HepG2 (cell line): ENCODE measurements around the gene MCAM. TPM values are rescaled to one million over a fixed set of nuclear protein-coding genes. Genes with fewer than 3 reads are reported as not detected.

ENCODE experiments used
- ATAC-seq: fragments of 200-7000 bp; cut with Tn5 transposase; 3 replicates; pipeline ENCODE4 v1.9.1; 2020; ENCODE audit warnings: mild to moderate bottlenecking, moderate library complexity
- BruUV-seq: library from RNA; stranded (reverse); fragments of 400-500 nt; replicated peaks from 2 replicates; lab custom pipeline; 2021; lab: Mats Ljungman, UMichigan
- CTCF ChIA-PET: fragments of 300-600 bp; formaldehyde crosslinking; extraction: SDS; loops from one replicate; lab custom pipeline; 2021; ENCODE audit warnings: low total read pairs, inconsistent platforms, low intra/inter-chr PET ratio; lab: Yijun Ruan, JAX
- POLR2A ChIA-PET: fragments of 350-600 bp; sonication (Branson Sonifier 250); formaldehyde crosslinking; loops from one replicate; lab custom pipeline; 2020; ENCODE audit warnings: antibody characterized with exemption, inconsistent platforms; lab: Yijun Ruan, JAX
- DNase-seq: peaks from one replicate; pipeline ENCODE4 v3.0.0-alpha.2; 2015; ENCODE audit warnings: low spot score
- FAIRE-seq: peaks from 3 replicates; lab custom pipeline; 2011; peaks lifted over from hg19 to GRCh38; lab: Jason Lieb, UNC
- H2AFZ ChIP-seq: one replicate; pipeline ENCODE4 v1.6.1; 2011; ENCODE audit warnings: low read length, inconsistent platforms
- H3K27ac ChIP-seq: fragments of 300-600 bp; 3 replicates; pipeline ENCODE4 v1.8.0; 2011; ENCODE audit warnings: mixed run types, mild to moderate bottlenecking, mixed read lengths, low read length, inconsistent platforms; ENCODE audit not compliant: insufficient read depth; ENCODE audit errors: extremely low read length
- H3K27me3 ChIP-seq, 2 experiments: fragments of 200-600 bp in 1 of 2; 2 replicates in 1 of 2; 3 replicates in 1 of 2; pipeline versions ENCODE4 v1.6.0 to v1.8.0; 2011; ENCODE audit warnings: low read length in 2 of 2, mild to moderate bottlenecking in 2 of 2, moderate library complexity in 2 of 2, inconsistent platforms in 1 of 2; ENCODE audit not compliant: insufficient read depth in 2 of 2, control insufficient read depth in 1 of 2
- H3K36me3 ChIP-seq, 2 experiments: fragments of 200-600 bp in 1 of 2; replicated peaks in 1 of 2; 2 replicates in 1 of 2; 3 replicates in 1 of 2; pipeline versions ENCODE4 v1.5.1 to v1.8.0; 2011; ENCODE audit warnings: low read length in 2 of 2, inconsistent platforms in 1 of 2; ENCODE audit not compliant: insufficient read depth in 2 of 2, control insufficient read depth in 1 of 2
- H3K4me1 ChIP-seq: 2 replicates; pipeline ENCODE4 v1.5.1; 2012; ENCODE audit warnings: low read length, inconsistent platforms; ENCODE audit not compliant: insufficient read depth
- H3K4me2 ChIP-seq: 2 replicates; pipeline ENCODE4 v1.6.0; 2011; ENCODE audit warnings: low read depth, low read length, inconsistent platforms
- H3K4me3 ChIP-seq, 3 experiments: fragments of 200-600 bp in 1 of 3; sonication (generic), shearing (Covaris generic) in 1 of 3; replicated peaks in 1 of 3; 2 replicates each; pipeline ENCODE4 v1.5.1; 2011 to 2016; ENCODE audit warnings: low read length in 3 of 3, inconsistent platforms in 2 of 3, low read depth in 2 of 3, mild to moderate bottlenecking in 2 of 3, control low read depth in 1 of 3, mixed read lengths in 1 of 3; ENCODE audit not compliant: insufficient read depth in 1 of 3
- H3K79me2 ChIP-seq: one replicate; pipeline ENCODE4 v1.6.1; 2011; ENCODE audit warnings: low read length, inconsistent platforms; ENCODE audit not compliant: insufficient read depth
- H3K9ac ChIP-seq: 2 replicates; pipeline ENCODE4 v1.6.0; 2011; ENCODE audit warnings: mild to moderate bottlenecking, low read depth, low read length, inconsistent platforms; ENCODE audit not compliant: insufficient read depth
- H3K9me3 ChIP-seq: 2 replicates; pipeline ENCODE4 v1.5.1; 2012; ENCODE audit warnings: mild to moderate bottlenecking, low read length
- H4K20me1 ChIP-seq: 2 replicates; pipeline ENCODE4 v1.6.0; 2011; ENCODE audit warnings: inconsistent platforms, mild to moderate bottlenecking, low read length, moderate library complexity; ENCODE audit not compliant: insufficient read depth
- NR2F2 ChIP-seq: IDR thresholded peaks from 2 replicates; pipeline ENCODE4 v1.6.1; 2012; ENCODE audit warnings: low read depth, inconsistent platforms, borderline replicate concordance
- SAP130 ChIP-seq: IDR thresholded peaks from 2 replicates; pipeline ENCODE4 v1.6.1; 2016; ENCODE audit warnings: low read depth
- TCF7 ChIP-seq: sonication (generic); IDR thresholded peaks from 2 replicates; pipeline ENCODE4 v1.6.1; 2016; ENCODE audit warnings: antibody characterized with exemption, low read depth
- ZNF263 ChIP-seq: sonication (generic); formaldehyde crosslinking; IDR thresholded peaks from 2 replicates; pipeline ENCODE4 v1.4.0; 2020; ENCODE audit warnings: missing genetic modification reagents
- ZNF772 ChIP-seq: sonication (generic); formaldehyde crosslinking; IDR thresholded peaks from 2 replicates; pipeline ENCODE4 v1.5.0; 2020; ENCODE audit warnings: mild to moderate bottlenecking, missing genetic modification reagents
- ZNF777 ChIP-seq: sonication (generic); formaldehyde crosslinking; IDR thresholded peaks from 2 replicates; pipeline ENCODE4 v1.4.0; 2020; ENCODE audit warnings: missing genetic modification reagents
- WGBS: methylation state at CpG from one replicate; pipeline ENCODE4 v1.1.6; 2017; ENCODE audit warnings: low lambda C conversion rate; 5-methylcytosine and 5-hydroxymethylcytosine counted together
- in situ Hi-C: cut with HindIII; loops from 2 replicates; pipeline ENCODE4 v1.10.0; 2017; ENCODE audit warnings: low pct_unique_long_range_greater_than_20kb; ENCODE audit not compliant: extremely low pct_ligation_motif_present
- intact Hi-C: fragments of 100-400 bp; cut with micrococcal nuclease; formaldehyde crosslinking; loops from one replicate; pipeline ENCODE4 v1.10.0; 2022; ENCODE audit not compliant: unreplicated experiment
- polyA plus RNA-seq, 8 experiments: library from polyadenylated mRNA; depleted of rRNA in 3 of 8; stranded (reverse) in 7 of 8; unstranded in 1 of 8; fragments of >200 nt; fragmentation: Illumina TruSeq in 4 of 8; extraction: Trizol in 4 of 8; gene quantifications; 2 replicates each; pipeline versions ENCODE4 v1.2.1 to v1.2.3, GENCODE V29; 2011 to 2016; ENCODE audit warnings: low read depth in 4 of 8, missing spikeins in 1 of 8, mixed read lengths in 1 of 8; ENCODE audit not compliant: insufficient read depth in 1 of 8
- total RNA-seq, 5 experiments: library from RNA; depleted of rRNA; stranded (reverse); fragments of >200 nt; fragmentation: Illumina TruSeq; extraction: Trizol; gene quantifications; 2 replicates each; pipeline ENCODE4 v1.2.3, GENCODE V29; 2016; ENCODE audit warnings: low read depth in 1 of 5
- TF ChIP-seq, protein P1 (sequence below): sonication (generic); formaldehyde crosslinking; IDR thresholded peaks from 2 replicates; pipeline ENCODE4 v1.5.1; 2020; ENCODE audit warnings: mild to moderate bottlenecking, missing genetic modification reagents, moderate library complexity

MCAM gene
- total and polyA plus RNA-seq, 2 of the 13 experiments (the other 11 are each of a cell fraction or from before 2014, with no cell fraction given), result 12.1 to 15.2 TPM

DNA sequence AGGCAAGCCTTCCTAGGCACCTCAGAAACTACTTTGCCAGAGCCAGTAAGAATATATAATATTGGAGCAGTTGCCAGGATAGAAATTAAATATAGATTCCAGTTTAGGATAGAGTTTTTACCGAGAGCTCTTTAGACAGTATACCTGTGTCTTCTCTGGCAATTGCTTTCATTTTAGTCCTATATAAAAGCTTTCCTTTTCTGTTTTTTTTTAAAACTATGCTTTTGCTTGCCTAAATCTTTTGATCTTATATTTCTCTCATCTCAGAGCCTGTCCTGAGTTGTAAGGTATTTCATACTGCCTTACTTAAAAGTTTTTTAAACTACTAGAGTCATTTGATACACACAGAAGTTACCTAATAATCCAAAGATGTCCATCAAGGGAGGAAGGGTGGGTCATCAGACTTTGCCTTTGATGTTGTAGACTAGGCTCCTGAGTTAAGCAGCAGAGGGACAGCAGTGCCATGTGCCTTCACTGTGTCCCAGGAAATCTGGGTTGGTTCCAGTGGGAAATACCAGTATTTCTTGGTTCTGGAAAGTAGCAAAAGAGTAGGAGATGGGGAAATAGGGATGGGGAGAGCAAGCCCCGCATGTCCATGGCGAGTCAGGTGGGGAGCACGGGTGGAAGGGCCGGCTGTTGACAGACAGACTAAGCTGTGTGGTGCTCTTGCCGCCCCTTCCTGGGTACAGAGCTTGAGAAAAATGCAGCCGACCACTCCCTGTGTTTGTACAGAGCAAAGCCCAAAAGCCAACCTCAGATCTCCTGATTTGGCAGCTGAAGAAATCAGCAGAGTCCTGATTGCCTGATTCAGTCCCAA, 11.2 kb downstream of the MCAM start:
- H2AFZ ChIP-seq, result no peak overlapping the region
- POLR2A ChIA-PET, result interaction anchor here (2.8 kb wide), 1 partner anchor 13 kb away, joined by 9 read pairs; no protein-coding TSS in a partner anchor
- H3K4me3 ChIP-seq, result no peak overlapping the region
- no peak overlapping the region for H3K4me2 ChIP-seq
- peaks cover 22% of the 10 kb centered on the region for H3K4me1 ChIP-seq
- no TSS peak for BruUV-seq
- CTCF ChIA-PET, result no interaction called here
- H3K79me2 ChIP-seq, result no peaks in the 10 kb centered on the region
- no peak overlapping the region for H3K9ac ChIP-seq
- WGBS, result 40% methylated on average over 6 of the region's 7 CpGs
- ATAC-seq, result peak; percentile 64
- intact Hi-C loops, result no loop called here
- peaks cover 4 to 12% of the 10 kb centered on the region in 2 experiments; a peak in 4 of 5 replicates for H3K36me3 ChIP-seq
- FAIRE-seq, result no peak
- no peak overlapping the region for H3K27ac ChIP-seq
- TF ChIP-seq ZNF772 (CRISPR knock-in tag) (no peak), ZNF263 (CRISPR knock-in tag) (peak; percentile 94), ZNF777 (CRISPR knock-in tag) (no peak), TCF7 (peak; percentile 11; the same call in 1 of the 2 replicates), NR2F2 (no peak), SAP130 (0 out of 2 replicates have a peak, but pooled peaks have one; percentile 23)
- TF ChIP-seq, protein P1, sequence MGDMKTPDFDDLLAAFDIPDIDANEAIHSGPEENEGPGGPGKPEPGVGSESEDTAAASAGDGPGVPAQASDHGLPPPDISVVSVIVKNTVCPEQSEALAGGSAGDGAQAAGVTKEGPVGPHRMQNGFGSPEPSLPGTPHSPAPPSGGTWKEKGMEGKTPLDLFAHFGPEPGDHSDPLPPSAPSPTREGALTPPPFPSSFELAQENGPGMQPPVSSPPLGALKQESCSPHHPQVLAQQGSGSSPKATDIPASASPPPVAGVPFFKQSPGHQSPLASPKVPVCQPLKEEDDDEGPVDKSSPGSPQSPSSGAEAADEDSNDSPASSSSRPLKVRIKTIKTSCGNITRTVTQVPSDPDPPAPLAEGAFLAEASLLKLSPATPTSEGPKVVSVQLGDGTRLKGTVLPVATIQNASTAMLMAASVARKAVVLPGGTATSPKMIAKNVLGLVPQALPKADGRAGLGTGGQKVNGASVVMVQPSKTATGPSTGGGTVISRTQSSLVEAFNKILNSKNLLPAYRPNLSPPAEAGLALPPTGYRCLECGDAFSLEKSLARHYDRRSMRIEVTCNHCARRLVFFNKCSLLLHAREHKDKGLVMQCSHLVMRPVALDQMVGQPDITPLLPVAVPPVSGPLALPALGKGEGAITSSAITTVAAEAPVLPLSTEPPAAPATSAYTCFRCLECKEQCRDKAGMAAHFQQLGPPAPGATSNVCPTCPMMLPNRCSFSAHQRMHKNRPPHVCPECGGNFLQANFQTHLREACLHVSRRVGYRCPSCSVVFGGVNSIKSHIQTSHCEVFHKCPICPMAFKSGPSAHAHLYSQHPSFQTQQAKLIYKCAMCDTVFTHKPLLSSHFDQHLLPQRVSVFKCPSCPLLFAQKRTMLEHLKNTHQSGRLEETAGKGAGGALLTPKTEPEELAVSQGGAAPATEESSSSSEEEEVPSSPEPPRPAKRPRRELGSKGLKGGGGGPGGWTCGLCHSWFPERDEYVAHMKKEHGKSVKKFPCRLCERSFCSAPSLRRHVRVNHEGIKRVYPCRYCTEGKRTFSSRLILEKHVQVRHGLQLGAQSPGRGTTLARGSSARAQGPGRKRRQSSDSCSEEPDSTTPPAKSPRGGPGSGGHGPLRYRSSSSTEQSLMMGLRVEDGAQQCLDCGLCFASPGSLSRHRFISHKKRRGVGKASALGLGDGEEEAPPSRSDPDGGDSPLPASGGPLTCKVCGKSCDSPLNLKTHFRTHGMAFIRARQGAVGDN (CRISPR knock-in tag), result 0 out of 2 replicates have a peak, but pooled peaks have one; percentile 18
- in situ Hi-C loops, result no loop called here
- no peaks in the 10 kb centered on the region for H4K20me1 ChIP-seq
- H3K9me3 ChIP-seq, result no peaks in the 10 kb centered on the region
- DNase-seq, result peak; percentile 53
- no peaks in the 10 kb centered on the region for H3K27me3 ChIP-seq
